SK-N-SH treated with all-trans-retinoic acid at 6 μM for 48 hours (cell line): ENCODE measurements around the gene FBXO10.

Experiments used
- ATAC-seq: fragments of 200-7000 bp; cut with Tn5 transposase; 3 replicates; pipeline ENCODE4 v1.9.1; 2020; ENCODE audit warnings: mild to moderate bottlenecking, moderate library complexity
- ARNTL ChIP-seq: fragments of 450-650 bp; formaldehyde crosslinking; IDR thresholded peaks from 2 replicates; pipeline ENCODE4 v1.5.0; 2020; ENCODE audit warnings: low read depth, mild to moderate bottlenecking, moderate library complexity, borderline replicate concordance
- CSDC2 ChIP-seq: fragments of 250-450 bp; sonication (Bioruptor Pico); IDR thresholded peaks from 2 replicates; pipeline ENCODE4 v1.5.0; 2020; ENCODE audit warnings: mild to moderate bottlenecking, moderate library complexity
- ESRRG ChIP-seq: fragments of 250-450 bp; sonication (Bioruptor Pico); IDR thresholded peaks from 2 replicates; pipeline ENCODE4 v1.6.1; 2021; ENCODE audit warnings: mild to moderate bottlenecking
- ISL1 ChIP-seq: fragments of 250-450 bp; sonication (Bioruptor Pico); IDR thresholded peaks from 2 replicates; pipeline ENCODE4 v2.1.2; 2022; ENCODE audit warnings: mild to moderate bottlenecking, moderate library complexity
- OSR1 ChIP-seq: fragments of 250-450 bp; sonication (Bioruptor Pico); IDR thresholded peaks from 2 replicates; pipeline ENCODE4 v1.8.0; 2022; ENCODE audit warnings: moderate library complexity, mild to moderate bottlenecking, inconsistent platforms
- PPARA ChIP-seq: fragments of 250-450 bp; sonication (Bioruptor Pico); IDR thresholded peaks from 2 replicates; pipeline ENCODE4 v1.5.0; 2020; ENCODE audit warnings: mild to moderate bottlenecking, borderline replicate concordance
- RARB ChIP-seq: fragments of 250-450 bp; sonication (Bioruptor Pico); IDR thresholded peaks from 2 replicates; pipeline ENCODE4 v1.8.0; 2021; ENCODE audit warnings: mild to moderate bottlenecking, moderate library complexity
- SNAI2 ChIP-seq: fragments of 250-450 bp; sonication (Bioruptor Pico); IDR thresholded peaks from 2 replicates; pipeline ENCODE4 v1.5.0; 2020; ENCODE audit warnings: mild to moderate bottlenecking, moderate library complexity
- TCF4 ChIP-seq: fragments of 250-450 bp; sonication (Bioruptor Pico); IDR thresholded peaks from 2 replicates; pipeline ENCODE4 v1.8.0; 2021; ENCODE audit warnings: mild to moderate bottlenecking, moderate library complexity, borderline replicate concordance
- TOX ChIP-seq: fragments of 250-450 bp; sonication (Bioruptor Pico); IDR thresholded peaks from 2 replicates; pipeline ENCODE4 v1.8.0; 2021; ENCODE audit warnings: mild to moderate bottlenecking, moderate library complexity, borderline replicate concordance
- ZC3H10 ChIP-seq: fragments of 250-450 bp; sonication (Bioruptor Pico); IDR thresholded peaks from 2 replicates; pipeline ENCODE4 v1.5.1; 2021; ENCODE audit warnings: mild to moderate bottlenecking, moderate library complexity
- ZFP3 ChIP-seq: fragments of 250-450 bp; sonication (Bioruptor Pico); IDR thresholded peaks from 2 replicates; pipeline ENCODE4 v1.5.0; 2020; ENCODE audit warnings: mild to moderate bottlenecking, moderate library complexity
- ZFP30 ChIP-seq: fragments of 450-650 bp; formaldehyde crosslinking; IDR thresholded peaks from 2 replicates; pipeline ENCODE4 v1.5.0; 2022; ENCODE audit warnings: mild to moderate bottlenecking, moderate library complexity
- ZNF565 ChIP-seq: fragments of 450-650 bp; formaldehyde crosslinking; conservative IDR thresholded peaks from 2 replicates; pipeline ENCODE4 v1.5.0; 2020; ENCODE audit warnings: low read depth, mild to moderate bottlenecking, moderate library complexity
- ZNF70 ChIP-seq: fragments of 450-650 bp; formaldehyde crosslinking; IDR thresholded peaks from 2 replicates; pipeline ENCODE4 v1.5.0; 2020; ENCODE audit warnings: mild to moderate bottlenecking, moderate library complexity
- TF ChIP-seq, protein P1 (sequence below): fragments of 250-450 bp; sonication (Bioruptor Pico); IDR thresholded peaks from 2 replicates; pipeline ENCODE4 v1.5.1; 2021; ENCODE audit warnings: mild to moderate bottlenecking, moderate library complexity
- TF ChIP-seq, protein P2 (sequence below): fragments of 250-450 bp; sonication (Bioruptor Pico); IDR thresholded peaks from 2 replicates; pipeline ENCODE4 v1.8.0; 2021; ENCODE audit warnings: low read depth, mild to moderate bottlenecking, moderate library complexity, borderline replicate concordance
- TF ChIP-seq, protein P3 (sequence below): fragments of 250-450 bp; sonication (Bioruptor Pico); IDR thresholded peaks from 2 replicates; pipeline ENCODE4 v1.5.0; 2020; ENCODE audit warnings: mild to moderate bottlenecking, moderate library complexity
- TF ChIP-seq, protein P4 (sequence below): fragments of 250-450 bp; sonication (Bioruptor Pico); IDR thresholded peaks from 2 replicates; pipeline ENCODE4 v1.5.1; 2020; ENCODE audit warnings: low read depth, mild to moderate bottlenecking, moderate library complexity

The FBXO10 gene

DNA sequence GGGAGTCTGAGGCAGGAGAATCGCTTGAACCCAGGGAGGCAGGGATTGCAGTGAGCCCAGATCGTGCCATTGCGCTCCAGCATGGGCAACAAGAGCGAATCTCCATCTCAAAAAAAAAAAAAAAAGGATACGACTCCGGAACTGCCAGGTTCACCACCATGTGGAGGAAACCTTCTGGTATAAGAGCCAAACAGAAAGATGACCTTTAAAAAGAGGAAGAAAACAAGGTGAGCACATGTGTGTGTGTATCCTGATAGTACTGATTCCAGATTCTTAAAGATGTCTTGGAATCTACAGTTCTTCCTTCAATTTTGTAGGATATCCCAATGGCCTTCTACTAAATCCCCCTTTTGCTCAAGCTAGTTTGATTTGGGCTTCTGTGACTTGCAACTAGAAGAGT lies 33.7 kb downstream of the FBXO10 start:
- ATAC-seq = no peak
- TF ChIP-seq ISL1 (CRISPR knock-in tag) (no peak), TOX (CRISPR knock-in tag) (no peak), ZC3H10 (CRISPR knock-in tag) (no peak), SNAI2 (CRISPR knock-in tag) (no peak), TCF4 (no peak), RARB (CRISPR knock-in tag) (no peak), ZFP3 (CRISPR knock-in tag) (no peak)
- TF ChIP-seq, protein P1, sequence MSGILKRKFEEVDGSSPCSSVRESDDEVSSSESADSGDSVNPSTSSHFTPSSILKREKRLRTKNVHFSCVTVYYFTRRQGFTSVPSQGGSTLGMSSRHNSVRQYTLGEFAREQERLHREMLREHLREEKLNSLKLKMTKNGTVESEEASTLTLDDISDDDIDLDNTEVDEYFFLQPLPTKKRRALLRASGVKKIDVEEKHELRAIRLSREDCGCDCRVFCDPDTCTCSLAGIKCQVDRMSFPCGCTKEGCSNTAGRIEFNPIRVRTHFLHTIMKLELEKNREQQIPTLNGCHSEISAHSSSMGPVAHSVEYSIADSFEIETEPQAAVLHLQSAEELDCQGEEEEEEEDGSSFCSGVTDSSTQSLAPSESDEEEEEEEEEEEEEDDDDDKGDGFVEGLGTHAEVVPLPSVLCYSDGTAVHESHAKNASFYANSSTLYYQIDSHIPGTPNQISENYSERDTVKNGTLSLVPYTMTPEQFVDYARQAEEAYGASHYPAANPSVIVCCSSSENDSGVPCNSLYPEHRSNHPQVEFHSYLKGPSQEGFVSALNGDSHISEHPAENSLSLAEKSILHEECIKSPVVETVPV (CRISPR knock-in tag) = no peak
- TF ChIP-seq, protein P2, sequence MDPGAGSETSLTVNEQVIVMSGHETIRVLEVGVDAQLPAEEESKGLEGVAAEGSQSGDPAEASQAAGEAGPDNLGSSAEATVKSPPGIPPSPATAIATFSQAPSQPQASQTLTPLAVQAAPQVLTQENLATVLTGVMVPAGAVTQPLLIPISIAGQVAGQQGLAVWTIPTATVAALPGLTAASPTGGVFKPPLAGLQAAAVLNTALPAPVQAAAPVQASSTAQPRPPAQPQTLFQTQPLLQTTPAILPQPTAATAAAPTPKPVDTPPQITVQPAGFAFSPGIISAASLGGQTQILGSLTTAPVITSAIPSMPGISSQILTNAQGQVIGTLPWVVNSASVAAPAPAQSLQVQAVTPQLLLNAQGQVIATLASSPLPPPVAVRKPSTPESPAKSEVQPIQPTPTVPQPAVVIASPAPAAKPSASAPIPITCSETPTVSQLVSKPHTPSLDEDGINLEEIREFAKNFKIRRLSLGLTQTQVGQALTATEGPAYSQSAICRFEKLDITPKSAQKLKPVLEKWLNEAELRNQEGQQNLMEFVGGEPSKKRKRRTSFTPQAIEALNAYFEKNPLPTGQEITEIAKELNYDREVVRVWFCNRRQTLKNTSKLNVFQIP (CRISPR knock-in tag) = no peak

DNA sequence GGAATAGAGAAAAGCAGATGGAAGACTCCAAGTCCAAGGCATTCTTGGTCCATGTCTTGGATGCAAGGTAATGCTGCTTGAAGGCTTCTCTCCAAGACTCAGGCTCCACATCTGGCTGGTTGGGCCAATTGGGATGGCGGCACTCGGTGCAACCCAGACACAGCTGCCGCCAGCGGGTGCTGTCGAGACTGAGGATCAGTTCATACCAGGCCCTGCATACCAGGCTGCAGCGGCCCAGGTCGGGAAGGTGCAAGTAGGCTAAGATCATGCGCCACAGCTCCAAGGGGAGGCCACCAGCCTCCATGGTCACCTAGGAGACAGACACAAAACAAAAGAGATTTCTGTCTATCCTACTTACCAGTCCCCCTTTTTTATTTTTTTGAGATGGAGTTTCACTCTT lies 34.7 kb downstream of the FBXO10 start:
- TF ChIP-seq ZNF70 (CRISPR knock-in tag) (no peak), TCF4 (no peak), SNAI2 (CRISPR knock-in tag) (no peak), ZNF565 (CRISPR knock-in tag) (no peak), ZFP30 (CRISPR knock-in tag) (no peak), CSDC2 (CRISPR knock-in tag) (no peak), ESRRG (no peak), ARNTL (CRISPR knock-in tag) (no peak), PPARA (CRISPR knock-in tag) (no peak), TOX (CRISPR knock-in tag) (no peak)
- TF ChIP-seq, protein P2 (CRISPR knock-in tag) = no peak
- TF ChIP-seq, protein P3, sequence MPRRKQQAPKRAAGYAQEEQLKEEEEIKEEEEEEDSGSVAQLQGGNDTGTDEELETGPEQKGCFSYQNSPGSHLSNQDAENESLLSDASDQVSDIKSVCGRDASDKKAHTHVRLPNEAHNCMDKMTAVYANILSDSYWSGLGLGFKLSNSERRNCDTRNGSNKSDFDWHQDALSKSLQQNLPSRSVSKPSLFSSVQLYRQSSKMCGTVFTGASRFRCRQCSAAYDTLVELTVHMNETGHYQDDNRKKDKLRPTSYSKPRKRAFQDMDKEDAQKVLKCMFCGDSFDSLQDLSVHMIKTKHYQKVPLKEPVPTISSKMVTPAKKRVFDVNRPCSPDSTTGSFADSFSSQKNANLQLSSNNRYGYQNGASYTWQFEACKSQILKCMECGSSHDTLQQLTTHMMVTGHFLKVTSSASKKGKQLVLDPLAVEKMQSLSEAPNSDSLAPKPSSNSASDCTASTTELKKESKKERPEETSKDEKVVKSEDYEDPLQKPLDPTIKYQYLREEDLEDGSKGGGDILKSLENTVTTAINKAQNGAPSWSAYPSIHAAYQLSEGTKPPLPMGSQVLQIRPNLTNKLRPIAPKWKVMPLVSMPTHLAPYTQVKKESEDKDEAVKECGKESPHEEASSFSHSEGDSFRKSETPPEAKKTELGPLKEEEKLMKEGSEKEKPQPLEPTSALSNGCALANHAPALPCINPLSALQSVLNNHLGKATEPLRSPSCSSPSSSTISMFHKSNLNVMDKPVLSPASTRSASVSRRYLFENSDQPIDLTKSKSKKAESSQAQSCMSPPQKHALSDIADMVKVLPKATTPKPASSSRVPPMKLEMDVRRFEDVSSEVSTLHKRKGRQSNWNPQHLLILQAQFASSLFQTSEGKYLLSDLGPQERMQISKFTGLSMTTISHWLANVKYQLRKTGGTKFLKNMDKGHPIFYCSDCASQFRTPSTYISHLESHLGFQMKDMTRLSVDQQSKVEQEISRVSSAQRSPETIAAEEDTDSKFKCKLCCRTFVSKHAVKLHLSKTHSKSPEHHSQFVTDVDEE = no peak
- TF ChIP-seq, protein P4, sequence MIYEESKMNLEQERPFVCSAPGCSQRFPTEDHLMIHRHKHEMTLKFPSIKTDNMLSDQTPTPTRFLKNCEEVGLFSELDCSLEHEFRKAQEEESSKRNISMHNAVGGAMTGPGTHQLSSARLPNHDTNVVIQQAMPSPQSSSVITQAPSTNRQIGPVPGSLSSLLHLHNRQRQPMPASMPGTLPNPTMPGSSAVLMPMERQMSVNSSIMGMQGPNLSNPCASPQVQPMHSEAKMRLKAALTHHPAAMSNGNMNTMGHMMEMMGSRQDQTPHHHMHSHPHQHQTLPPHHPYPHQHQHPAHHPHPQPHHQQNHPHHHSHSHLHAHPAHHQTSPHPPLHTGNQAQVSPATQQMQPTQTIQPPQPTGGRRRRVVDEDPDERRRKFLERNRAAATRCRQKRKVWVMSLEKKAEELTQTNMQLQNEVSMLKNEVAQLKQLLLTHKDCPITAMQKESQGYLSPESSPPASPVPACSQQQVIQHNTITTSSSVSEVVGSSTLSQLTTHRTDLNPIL (CRISPR knock-in tag) = no peak
- TF ChIP-seq, protein P1 (CRISPR knock-in tag) = no peak
- ATAC-seq = no peak

DNA sequence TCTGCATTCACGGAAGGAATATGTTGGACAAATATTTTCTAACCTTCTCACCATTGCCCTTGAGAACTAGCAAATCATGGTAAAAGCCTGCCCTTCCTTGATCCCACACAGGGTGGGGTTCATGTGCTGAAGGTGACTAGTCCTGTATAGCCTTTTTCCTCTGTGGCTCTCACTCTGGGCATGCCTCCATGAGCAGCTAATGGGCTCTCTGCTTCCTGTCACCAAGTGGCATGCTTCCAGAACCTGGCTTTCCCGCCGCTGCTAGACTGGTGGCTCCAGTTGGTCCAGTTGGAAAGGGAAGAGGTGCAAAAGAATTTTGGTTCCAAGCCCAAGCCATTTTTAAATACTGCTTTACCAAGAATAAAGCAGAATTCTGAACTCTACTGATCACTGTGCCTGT lies 35.5 kb downstream of the FBXO10 start:
- no peak for ATAC-seq
- TF ChIP-seq ARNTL (CRISPR knock-in tag) (no peak), ZNF565 (CRISPR knock-in tag) (no peak), PPARA (CRISPR knock-in tag) (no peak), OSR1 (no peak), ESRRG (no peak), CSDC2 (CRISPR knock-in tag) (no peak), ZC3H10 (CRISPR knock-in tag) (no peak), ZFP3 (CRISPR knock-in tag) (no peak), TOX (CRISPR knock-in tag) (no peak)
- TF ChIP-seq, protein P3 = no peak
- TF ChIP-seq, protein P4 (CRISPR knock-in tag) = no peak
- TF ChIP-seq, protein P2 (CRISPR knock-in tag) = no peak
